T-helper 1 cell treated with Interleukin-12 subunit alpha and Interleukin-12 subunit beta and Interleukin-4 antibody, amounts not matched to agents 30 μg/mL and 1 μg/mL, for 36 hours (primary cell): ENCODE measurements around the gene DHRS7.

ENCODE experiments used
- H3K27ac Mint-ChIP-seq: one replicate; pipeline ENCODE4 v1.8.0; 2021; ENCODE audit warnings: mild to moderate bottlenecking, mixed read lengths
- H3K27me3 Mint-ChIP-seq: one replicate; pipeline ENCODE4 v1.8.0; 2021; ENCODE audit warnings: low read depth, mixed read lengths
- H3K36me3 Mint-ChIP-seq: one replicate; pipeline ENCODE4 v1.8.0; 2021; ENCODE audit warnings: low read depth, mixed read lengths
- H3K4me1 Mint-ChIP-seq: one replicate; pipeline ENCODE4 v1.8.0; 2021; ENCODE audit warnings: low read depth, mixed read lengths
- H3K4me3 Mint-ChIP-seq: one replicate; pipeline ENCODE4 v1.8.0; 2021; ENCODE audit warnings: mild to moderate bottlenecking, moderate library complexity, mixed read lengths
- H3K9me3 Mint-ChIP-seq: one replicate; pipeline ENCODE4 v1.8.0; 2021; ENCODE audit warnings: mixed read lengths

DHRS7 gene

DNA sequence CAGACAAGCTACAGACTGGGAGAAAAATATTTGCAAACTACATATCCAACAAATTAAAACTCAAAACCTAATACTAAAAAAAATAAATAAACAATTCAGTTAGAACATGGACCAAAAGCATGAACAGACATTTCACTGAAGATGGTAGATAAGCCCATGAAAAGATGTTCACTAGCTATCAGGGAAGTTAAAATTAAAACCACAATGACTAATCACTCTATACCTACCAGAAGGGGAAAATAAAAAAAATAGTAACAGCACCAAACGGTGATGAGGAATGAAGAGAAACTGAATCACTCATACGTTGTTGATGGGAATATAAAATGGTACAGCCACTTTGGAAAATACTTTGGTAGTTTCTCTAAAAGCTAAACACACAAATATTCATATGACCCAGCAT, 31.1 kb upstream of the DHRS7 start:
- peaks cover 17% of the 10 kb centered on the region for H3K9me3 Mint-ChIP-seq
- no peaks in the 10 kb centered on the region for H3K4me1 Mint-ChIP-seq
- H3K27ac Mint-ChIP-seq, result no peak overlapping the region
- peaks cover 5% of the 10 kb centered on the region for H3K27me3 Mint-ChIP-seq
- H3K4me3 Mint-ChIP-seq, result no peak overlapping the region
- H3K36me3 Mint-ChIP-seq, result no peaks in the 10 kb centered on the region

DNA sequence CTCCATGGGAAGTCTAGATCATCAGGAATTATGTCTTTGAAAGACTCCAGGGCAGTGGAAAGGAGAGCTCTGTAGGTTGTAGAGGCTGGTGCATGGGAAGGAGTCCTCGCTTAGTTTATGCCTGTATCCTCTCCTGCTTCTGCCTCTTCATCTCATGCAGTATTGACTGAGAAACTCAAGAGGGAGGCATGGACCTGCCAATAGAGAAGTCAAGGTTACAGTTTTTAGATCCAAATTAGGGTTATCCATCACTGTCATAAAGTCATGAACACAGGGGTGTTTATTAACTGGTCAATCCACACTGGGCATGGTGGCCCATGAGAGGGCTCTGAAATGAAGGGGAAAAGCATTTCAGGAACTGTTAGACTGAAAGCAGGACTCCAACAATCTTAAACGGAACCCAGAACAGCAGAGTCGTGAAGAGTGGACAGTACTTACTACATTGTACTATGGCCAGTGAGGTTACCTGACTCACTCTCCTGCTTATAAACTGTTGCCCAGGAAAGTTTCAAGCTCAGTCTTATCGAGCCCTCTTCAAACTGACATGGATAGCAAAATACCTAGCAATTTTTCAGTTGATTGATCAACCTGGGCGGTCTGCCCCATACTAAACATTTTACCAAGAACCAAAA, 30.1 kb upstream of the DHRS7 start:
- H3K9me3 Mint-ChIP-seq, result peaks cover 17% of the 10 kb centered on the region
- no peaks in the 10 kb centered on the region for H3K4me1 Mint-ChIP-seq
- no peak overlapping the region for H3K27ac Mint-ChIP-seq
- H3K4me3 Mint-ChIP-seq, result no peak overlapping the region
- peaks cover 5% of the 10 kb centered on the region for H3K27me3 Mint-ChIP-seq
- H3K36me3 Mint-ChIP-seq, result no peaks in the 10 kb centered on the region

DNA sequence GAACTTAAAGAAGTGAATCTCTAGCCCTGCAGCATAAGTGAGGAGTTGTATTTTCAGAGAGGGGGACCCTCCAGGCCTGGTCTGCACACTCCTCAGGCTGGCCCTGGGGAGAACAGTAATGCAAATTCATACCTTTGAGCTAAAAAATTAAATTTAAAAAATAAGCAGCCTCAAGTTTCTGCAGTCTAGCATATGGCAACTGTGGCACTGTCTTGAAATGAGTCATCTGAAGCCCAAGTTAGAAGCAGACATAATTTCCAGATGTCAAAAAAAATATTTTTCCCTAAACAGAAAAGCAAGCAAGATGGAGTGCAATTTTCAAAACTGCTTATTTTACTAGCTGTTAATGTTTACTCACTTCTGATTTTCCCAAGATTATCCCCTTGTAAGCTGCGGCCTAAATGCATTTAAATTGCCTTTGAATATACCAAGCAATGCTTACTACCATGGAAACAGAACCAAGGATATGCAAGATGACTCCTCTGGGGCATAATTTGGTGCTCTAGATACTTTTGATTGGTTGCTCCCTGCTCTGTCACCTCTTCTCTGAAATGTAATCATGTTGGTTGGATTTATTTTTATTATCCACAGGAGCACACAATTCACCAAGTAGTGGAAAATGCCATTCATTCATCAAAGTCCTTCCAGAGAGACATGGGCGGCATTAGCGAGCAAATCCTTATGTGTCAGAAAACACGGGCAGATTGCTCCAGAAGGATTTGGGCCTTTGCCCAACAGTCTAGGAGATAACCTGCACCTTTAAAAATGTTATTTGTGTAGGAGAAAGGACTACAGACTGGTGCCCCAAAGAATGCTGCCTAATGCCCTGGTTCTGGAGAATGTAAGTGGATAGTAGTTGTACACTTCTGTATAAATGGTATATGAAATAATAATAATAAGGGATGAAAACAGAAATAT, 25.0 kb upstream of the DHRS7 start:
- Mint-ChIP-seq H3K4me3 (no peak overlapping the region), H3K9me3 (no peaks in the 10 kb centered on the region), H3K36me3 (no peaks in the 10 kb centered on the region), H3K4me1 (no peaks in the 10 kb centered on the region), H3K27ac (no peak overlapping the region), H3K27me3 (no peaks in the 10 kb centered on the region)

DNA sequence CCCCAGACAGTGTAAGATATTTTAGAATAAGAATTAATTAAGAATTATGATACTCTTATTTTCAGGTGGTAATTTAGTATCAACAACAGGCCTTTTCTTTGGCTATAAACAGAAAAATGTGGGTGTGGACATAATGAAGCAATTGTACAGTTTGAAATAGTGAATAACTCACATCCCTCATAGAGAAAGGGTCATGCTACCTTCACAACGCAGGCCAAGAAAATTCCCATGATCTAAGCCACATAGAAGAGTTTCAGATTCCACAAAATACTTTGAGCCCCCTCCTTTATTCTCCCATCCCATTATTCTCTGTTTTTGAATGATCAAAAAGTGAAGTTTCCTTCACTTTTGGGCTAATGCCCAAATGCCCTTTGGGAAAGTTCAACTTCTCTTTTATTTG, 23.5 kb upstream of the DHRS7 start:
- Mint-ChIP-seq H3K27ac (no peak overlapping the region), H3K4me1 (peaks cover 8% of the 10 kb centered on the region), H3K9me3 (no peaks in the 10 kb centered on the region), H3K27me3 (no peaks in the 10 kb centered on the region), H3K4me3 (no peak overlapping the region), H3K36me3 (no peaks in the 10 kb centered on the region)

DNA sequence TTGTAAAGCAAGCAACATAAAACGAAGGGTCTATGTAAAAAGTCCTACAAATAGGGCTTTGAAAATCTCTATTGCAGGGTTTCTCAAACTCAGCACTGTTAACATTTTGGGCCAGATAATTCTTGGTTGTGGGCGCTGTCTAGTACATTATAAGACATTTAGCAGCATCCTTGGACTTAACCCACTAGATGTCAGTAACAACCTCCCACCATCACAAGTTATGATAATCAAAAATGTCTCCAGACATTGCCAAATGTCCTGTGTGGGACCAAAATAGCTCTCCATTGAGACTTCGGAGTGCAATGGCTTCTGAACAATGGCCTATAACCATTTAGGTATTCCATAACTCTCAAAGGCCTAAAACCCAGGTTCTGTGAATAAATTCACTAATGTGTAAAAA, 22.9 kb upstream of the DHRS7 start:
- no peak overlapping the region for H3K27ac Mint-ChIP-seq
- H3K9me3 Mint-ChIP-seq, result no peaks in the 10 kb centered on the region
- no peaks in the 10 kb centered on the region for H3K36me3 Mint-ChIP-seq
- H3K27me3 Mint-ChIP-seq, result no peaks in the 10 kb centered on the region
- peaks cover 14% of the 10 kb centered on the region for H3K4me1 Mint-ChIP-seq
- H3K4me3 Mint-ChIP-seq, result no peak overlapping the region

DNA sequence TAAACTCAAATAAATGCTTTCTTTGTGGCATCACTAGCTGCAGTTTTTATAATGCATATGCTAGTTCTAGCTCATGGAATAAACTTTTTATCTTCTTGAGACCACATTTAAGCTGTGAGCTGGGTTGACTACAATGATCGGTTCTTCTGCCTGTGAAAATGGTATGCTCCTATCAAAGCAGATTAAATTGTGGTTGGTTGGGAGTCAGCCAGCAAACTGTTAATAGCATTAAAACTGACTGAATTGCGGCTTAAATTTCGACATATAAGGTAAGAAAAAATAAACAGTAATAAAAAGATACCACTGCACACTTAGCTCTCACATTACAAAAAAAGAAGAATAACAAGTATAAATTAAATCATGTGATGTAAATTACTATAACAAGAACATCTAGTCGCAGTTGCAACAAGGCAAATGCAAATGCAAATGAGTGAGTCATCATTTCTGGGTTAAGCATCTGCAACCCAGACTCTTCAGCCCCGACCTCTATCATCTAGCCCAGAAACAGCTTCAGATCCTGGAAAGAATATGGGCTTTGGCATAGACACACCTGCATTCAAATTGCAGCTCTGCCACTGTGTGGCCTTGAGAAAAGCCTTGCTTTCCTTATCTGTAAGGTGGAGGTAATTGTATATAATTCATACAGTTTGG, 19.8 kb upstream of the DHRS7 start:
- Mint-ChIP-seq H3K36me3 (no peaks in the 10 kb centered on the region), H3K9me3 (no peaks in the 10 kb centered on the region), H3K27ac (no peak overlapping the region), H3K27me3 (no peaks in the 10 kb centered on the region), H3K4me1 (peaks cover 15% of the 10 kb centered on the region), H3K4me3 (no peak overlapping the region)

DNA sequence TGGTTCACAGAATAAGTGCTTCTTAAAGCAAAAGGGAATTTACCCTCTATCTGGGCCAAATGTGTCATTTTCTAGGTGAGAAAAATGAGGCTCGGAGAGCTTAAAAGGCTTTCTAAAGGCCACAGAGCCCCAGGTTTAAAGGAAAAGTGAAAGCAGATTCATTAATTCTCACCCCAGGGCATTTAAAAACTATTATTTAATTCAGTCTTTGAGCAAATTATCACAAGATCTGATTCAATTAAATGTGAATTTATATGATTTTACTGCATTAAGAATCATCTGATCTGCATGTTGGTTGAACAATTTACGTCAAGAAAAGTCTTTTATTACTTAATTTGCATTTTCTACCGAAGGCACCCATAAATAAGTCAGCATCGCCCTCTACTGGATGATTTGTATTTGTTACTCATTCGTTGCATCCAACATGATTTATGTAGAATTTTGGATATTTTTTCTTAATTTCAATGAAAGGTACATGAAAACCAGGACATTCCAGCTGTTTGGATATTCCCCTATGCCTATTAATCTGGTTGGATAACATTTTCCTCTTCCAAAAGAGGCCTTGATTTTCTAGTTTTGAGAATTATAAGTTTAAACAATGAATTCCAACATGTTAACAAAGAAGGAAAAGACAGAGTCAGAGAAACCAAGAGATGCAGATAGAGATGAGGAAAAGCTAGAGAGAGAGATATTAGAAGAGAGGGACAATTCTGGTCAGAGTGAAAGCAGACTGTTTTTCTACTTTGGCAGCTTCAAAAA, 19.1 kb upstream of the DHRS7 start:
- no peaks in the 10 kb centered on the region for H3K36me3 Mint-ChIP-seq
- H3K4me1 Mint-ChIP-seq, result peaks cover 15% of the 10 kb centered on the region
- peak overlapping the region; percentile 78 for H3K4me3 Mint-ChIP-seq
- H3K27me3 Mint-ChIP-seq, result no peaks in the 10 kb centered on the region
- peak overlapping the region; percentile 76 for H3K27ac Mint-ChIP-seq
- no peaks in the 10 kb centered on the region for H3K9me3 Mint-ChIP-seq

DNA sequence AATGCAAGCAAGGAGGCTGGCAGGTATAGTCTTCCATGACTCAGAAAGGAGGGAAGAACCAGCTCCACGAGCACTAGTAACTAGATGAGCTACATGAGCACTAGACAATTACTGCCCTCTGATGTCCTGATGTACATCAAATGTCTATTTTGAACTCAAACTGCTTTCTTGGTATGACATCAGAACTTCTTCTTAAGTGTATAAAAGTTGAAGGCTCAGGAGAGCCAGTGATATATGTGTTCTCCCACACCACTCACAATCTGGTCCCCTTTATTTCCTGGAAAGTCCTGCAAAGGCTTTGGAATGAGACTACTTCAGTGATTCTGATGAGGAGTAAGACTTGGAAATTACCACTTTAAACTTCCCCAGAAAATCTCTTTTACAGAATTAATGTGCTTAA, 18.5 kb upstream of the DHRS7 start:
- Mint-ChIP-seq H3K36me3 (no peaks in the 10 kb centered on the region), H3K4me1 (peaks cover 15% of the 10 kb centered on the region), H3K4me3 (peak overlapping the region; percentile 78), H3K27me3 (no peaks in the 10 kb centered on the region), H3K27ac (peak overlapping the region; percentile 76), H3K9me3 (no peaks in the 10 kb centered on the region)

DNA sequence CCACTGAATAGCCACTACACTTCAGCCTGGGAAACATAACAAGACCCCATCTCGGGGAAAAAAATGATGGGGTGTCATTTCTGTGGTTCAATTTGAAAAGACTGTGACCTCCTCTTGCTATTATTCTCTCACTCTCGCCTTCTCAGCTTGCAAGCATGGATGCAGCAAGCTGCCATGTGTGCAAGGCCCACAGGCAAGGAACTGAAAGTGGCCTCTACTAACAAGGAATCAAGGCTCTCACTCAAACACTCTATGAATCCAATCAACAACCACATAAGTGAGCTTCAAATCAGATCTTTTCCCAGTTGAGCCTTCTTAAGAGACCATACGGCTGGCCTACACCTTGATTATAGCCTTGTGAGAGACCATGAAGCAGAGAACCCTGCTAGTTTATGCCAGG, 17.9 kb upstream of the DHRS7 start:
- H3K27ac Mint-ChIP-seq, result no peak overlapping the region
- H3K36me3 Mint-ChIP-seq, result no peaks in the 10 kb centered on the region
- peaks cover 15% of the 10 kb centered on the region for H3K4me1 Mint-ChIP-seq
- H3K9me3 Mint-ChIP-seq, result no peaks in the 10 kb centered on the region
- H3K4me3 Mint-ChIP-seq, result no peak overlapping the region
- no peaks in the 10 kb centered on the region for H3K27me3 Mint-ChIP-seq

DNA sequence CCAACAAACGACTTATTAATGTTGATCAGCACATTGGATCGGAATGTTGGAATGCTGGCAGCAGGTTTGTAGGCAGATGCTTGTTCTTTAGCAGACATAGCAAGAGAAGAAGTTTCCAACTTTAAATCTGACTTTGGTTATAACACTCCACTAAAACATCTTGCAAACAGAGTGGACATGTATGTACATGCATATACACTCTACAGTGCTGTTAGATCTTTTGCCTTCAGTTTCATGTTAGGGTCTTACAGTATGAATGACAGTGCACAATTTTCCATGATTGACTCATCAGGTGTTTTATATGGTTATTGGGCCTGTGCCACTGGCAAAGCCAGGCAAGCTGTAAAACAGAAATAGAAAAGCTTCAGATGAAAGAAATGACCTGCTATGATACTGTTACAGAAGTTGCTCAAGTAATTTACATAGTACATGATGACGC, 14.3 kb upstream of the DHRS7 start:
- no peaks in the 10 kb centered on the region for H3K36me3 Mint-ChIP-seq
- no peaks in the 10 kb centered on the region for H3K9me3 Mint-ChIP-seq
- peaks cover 13% of the 10 kb centered on the region for H3K4me1 Mint-ChIP-seq
- H3K27ac Mint-ChIP-seq, result no peak overlapping the region
- H3K27me3 Mint-ChIP-seq, result no peaks in the 10 kb centered on the region
- H3K4me3 Mint-ChIP-seq, result no peak overlapping the region

DNA sequence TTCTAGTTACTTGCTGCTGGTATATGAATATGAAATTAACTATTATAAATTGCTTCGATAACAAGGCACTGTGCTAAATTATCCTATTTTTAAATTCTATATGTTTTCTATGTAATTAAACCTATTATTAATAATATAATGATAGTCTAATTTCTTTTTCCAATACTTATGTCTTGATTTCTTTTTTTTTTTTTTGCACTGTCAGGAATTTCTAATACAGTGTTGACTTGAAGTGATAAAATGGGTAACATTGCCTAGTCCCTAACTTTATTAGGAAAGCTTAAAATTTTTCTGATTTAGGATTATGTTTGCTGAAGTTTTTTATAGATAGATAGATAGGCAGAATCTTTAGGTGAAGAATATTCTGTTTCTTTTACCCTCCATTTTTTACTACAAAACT, 13.6 kb upstream of the DHRS7 start:
- no peaks in the 10 kb centered on the region for H3K9me3 Mint-ChIP-seq
- no peak overlapping the region for H3K27ac Mint-ChIP-seq
- H3K4me1 Mint-ChIP-seq, result peaks cover 8% of the 10 kb centered on the region
- no peak overlapping the region for H3K4me3 Mint-ChIP-seq
- H3K27me3 Mint-ChIP-seq, result no peaks in the 10 kb centered on the region
- no peaks in the 10 kb centered on the region for H3K36me3 Mint-ChIP-seq

DNA sequence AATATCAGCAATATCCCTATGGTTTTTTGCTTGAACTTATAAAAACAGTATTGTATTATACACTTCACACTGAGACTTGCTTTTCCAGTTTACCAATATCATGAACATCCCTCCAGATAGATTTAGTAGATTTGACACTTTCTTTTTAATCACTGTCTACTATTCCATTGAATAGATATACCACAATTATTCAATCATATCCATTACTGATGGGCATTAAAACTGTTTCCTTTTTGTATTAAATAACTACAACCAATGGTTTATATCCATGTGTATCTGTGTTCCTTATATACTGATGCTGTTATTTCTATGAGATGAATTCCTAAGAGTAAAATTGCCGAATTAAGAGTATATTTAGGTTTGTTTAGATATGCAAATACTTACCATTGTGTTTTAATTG, 13.0 kb upstream of the DHRS7 start:
- peaks cover 1% of the 10 kb centered on the region for H3K4me1 Mint-ChIP-seq
- H3K27me3 Mint-ChIP-seq, result no peaks in the 10 kb centered on the region
- no peak overlapping the region for H3K4me3 Mint-ChIP-seq
- H3K27ac Mint-ChIP-seq, result no peak overlapping the region
- no peaks in the 10 kb centered on the region for H3K36me3 Mint-ChIP-seq
- H3K9me3 Mint-ChIP-seq, result no peaks in the 10 kb centered on the region

DNA sequence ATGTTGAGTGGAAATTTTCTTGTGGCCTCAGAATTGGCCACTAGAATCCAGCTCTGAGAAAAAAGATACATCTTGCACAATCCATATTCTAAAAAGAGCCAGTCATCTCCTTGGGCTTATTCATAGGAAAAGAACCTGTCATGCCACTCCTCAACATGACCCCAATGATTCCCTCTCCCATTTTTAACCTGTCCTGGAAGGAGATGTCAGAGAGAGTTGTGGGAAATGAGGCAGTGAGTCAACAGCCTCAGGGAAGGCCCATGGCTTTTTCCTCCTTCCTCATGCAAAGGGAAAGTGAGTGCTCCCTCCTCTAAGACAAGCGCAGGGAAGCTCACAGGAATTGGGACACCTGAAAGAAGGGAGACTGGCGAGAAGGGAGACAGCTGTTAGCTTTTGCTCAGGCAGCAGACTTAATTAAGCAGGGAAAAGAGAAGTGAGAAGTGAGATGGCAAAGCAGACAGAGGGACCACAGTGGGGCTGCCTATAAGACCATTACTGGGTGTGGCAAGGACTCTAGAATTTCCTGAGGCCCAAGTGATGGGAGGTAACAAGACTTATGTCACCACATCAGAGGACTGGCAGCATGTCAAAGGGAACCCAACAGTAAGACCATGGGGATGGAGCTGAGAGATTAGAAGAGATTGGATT, 10.2 kb upstream of the DHRS7 start:
- Mint-ChIP-seq H3K27ac (no peak overlapping the region), H3K4me3 (no peak overlapping the region), H3K4me1 (peaks cover 2% of the 10 kb centered on the region), H3K36me3 (no peaks in the 10 kb centered on the region), H3K27me3 (no peaks in the 10 kb centered on the region), H3K9me3 (no peaks in the 10 kb centered on the region)
